Activated T-helper 1 cell treated with anti-CD3 and anti-CD28 coated beads, Interleukin-2, amount 50 U/mL, for 16 hours (primary cell): ENCODE measurements around the gene DIP2C.

ENCODE experiments used
- DNase-seq, 2 donors: peaks; one replicate each; pipeline ENCODE4 v3.0.0-alpha.2; 2020; ENCODE audit warnings: low read depth in 1 of 2, low spot score in 1 of 2

DIP2C gene

DNA sequence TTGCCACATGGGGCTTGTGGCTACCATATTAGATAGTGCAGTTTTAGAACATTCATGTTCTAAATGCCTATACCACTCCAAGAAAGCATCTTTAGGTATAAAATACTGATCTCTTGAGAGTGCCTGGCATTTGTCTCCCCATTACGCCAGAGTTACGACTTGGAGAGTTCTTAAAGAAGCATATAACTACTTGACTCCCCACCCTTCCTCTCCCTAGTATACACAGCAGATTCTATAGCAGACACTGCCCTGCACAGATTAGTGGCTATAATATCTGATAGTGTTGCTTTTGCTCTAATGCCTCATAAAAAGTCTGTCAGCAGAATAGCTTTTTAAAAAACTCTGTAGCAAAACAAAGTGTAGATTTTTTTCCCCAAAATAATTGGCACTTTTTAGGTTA lies 463.4 kb downstream of the DIP2C start:
- DNase-seq = no peak

DNA sequence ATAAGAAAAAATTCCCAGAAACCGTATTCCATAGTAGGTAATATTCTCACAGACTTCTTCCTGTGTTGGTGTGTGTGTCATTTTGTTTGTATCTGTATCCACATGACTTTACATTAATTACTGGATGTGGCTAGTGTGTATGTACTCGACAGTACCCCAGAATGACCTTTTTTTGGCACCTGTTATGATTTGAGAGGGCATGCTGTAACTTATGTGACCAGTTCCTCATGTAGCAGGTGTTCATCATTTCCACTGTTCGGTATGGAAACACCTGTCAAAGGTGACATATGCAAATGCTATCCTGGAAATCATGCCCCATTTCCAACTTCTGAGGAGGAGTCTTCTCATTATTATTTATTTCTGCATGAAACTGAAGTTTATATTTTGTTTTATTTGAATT lies 464.9 kb downstream of the DIP2C start:
- DNase-seq = no peak
